ENCODE measurements around the gene OGFR.

Gene OGFR

GRCh38 chr20:62794007-62794724, 10.5 kb upstream of the OGFR start:
- TF ChIP-seq POLR2A (IDR thresholded peaks at IDR 0.05; ENCODE audit: extremely low read depth, insufficient read length) (peak; percentile 95), MYC (IDR thresholded peaks at IDR 0.05; ENCODE audit: low read depth, low read length) (peak; percentile 41; the same call in 1 of the 2 replicates)
- TF ChIP-seq, protein P1, sequence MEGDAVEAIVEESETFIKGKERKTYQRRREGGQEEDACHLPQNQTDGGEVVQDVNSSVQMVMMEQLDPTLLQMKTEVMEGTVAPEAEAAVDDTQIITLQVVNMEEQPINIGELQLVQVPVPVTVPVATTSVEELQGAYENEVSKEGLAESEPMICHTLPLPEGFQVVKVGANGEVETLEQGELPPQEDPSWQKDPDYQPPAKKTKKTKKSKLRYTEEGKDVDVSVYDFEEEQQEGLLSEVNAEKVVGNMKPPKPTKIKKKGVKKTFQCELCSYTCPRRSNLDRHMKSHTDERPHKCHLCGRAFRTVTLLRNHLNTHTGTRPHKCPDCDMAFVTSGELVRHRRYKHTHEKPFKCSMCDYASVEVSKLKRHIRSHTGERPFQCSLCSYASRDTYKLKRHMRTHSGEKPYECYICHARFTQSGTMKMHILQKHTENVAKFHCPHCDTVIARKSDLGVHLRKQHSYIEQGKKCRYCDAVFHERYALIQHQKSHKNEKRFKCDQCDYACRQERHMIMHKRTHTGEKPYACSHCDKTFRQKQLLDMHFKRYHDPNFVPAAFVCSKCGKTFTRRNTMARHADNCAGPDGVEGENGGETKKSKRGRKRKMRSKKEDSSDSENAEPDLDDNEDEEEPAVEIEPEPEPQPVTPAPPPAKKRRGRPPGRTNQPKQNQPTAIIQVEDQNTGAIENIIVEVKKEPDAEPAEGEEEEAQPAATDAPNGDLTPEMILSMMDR (IDR thresholded peaks at IDR 0.05; ENCODE audit: low read depth, low read length) = no peak
- DNase-seq (ENCODE audit: low read depth) = peak; percentile 99
- peak overlapping the region; percentile 71 for H3K4me3 ChIP-seq (ENCODE audit: low read depth, low read length)

DNA sequence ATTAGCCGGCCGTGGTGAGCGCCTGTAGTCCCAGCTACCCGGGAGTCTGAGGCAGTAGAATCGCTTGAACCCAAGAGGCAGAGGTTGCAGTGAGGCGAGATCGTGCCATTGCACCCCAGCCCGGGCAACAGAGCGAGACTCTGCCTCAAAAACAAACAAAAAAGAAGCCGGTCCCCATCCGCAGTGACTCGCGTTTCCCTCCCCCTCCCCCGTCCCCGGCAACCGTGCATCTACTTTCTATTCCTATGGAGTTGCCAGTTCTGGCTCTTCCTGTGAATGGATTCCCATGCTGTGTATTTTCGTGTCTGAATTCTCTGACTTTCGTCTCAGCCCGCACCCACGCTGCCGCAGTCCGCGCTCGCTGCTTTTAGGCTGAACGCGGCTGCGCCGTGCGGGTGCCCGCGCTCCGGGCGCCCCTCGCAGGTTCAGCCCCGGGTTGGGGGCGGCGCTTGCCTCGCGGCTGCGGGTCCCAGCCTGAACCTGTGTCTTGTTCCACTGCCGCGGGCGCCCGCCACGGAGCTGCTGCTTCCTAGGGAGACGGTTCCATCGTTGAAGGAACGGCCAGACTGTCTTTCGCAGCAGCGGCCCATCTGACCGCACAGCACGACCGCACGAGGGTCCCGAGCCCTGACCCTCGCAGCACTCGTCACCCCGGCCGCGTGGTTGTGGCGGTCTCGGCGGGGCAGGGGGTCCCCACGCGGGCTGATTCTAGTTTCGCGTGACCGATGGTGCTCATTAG, 9.4 kb upstream of the OGFR start:
- peak; percentile 67 for TF ChIP-seq MAX (IDR thresholded peaks at IDR 0.05; ENCODE audit: low read depth, low read length)
- TF ChIP-seq POLR2A (IDR thresholded peaks at IDR 0.05; ENCODE audit: extremely low read depth, insufficient read length) = peak; percentile 95
- peak; percentile 87 for TF ChIP-seq MYC (IDR thresholded peaks at IDR 0.05; ENCODE audit: low read depth, low read length)
- TF ChIP-seq, protein P1 (IDR thresholded peaks at IDR 0.05; ENCODE audit: low read depth, low read length) = no peak
- H3K4me3 ChIP-seq (ENCODE audit: low read depth, low read length) = peak overlapping the region; percentile 71
- peak; percentile 89 for DNase-seq (ENCODE audit: low read depth)

DNA sequence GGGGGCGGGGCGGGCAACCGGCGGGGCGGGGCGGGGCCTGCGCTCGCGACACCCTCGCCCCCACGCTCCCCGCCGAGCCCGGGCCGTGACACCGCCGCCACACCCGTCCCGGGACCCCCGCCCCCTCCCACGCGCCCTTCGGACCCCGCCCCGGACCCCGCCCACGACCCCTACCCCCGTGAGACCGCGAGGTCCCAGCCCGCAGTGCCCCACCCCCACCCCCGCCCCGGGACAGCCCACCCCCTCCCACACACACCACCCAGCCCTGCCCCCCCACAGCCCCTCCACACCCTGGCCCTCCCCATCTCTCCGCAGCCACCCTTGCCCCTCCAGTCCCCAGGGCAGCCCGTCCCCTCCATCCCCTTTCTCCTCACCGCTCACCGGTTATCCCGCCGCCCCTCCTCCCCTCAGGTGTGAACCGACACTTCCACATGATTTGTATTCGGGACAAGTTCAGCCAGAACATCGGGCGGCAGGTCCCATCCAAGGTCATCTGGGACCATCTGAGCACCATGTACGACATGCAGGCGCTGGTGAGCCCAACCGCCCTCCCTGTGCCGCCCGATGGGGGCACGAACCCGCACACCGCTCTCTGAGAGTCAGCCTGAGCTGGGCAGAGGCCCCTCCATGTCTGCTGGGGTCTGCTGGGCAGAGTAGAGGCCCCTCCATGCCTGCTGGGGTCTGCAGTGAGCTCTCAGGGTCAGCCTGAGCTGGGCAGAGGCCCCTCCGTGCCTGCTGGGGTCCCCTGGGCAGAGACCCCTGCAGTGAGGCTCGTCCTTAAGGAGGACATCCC, 7.7 kb upstream of the OGFR start:
- peak overlapping the region; percentile 59 for H3K4me3 ChIP-seq (ENCODE audit: low read depth, low read length)
- TF ChIP-seq, protein P1 (IDR thresholded peaks at IDR 0.05; ENCODE audit: low read depth, low read length) = no peak
- TF ChIP-seq POLR2A (IDR thresholded peaks at IDR 0.05; ENCODE audit: extremely low read depth, insufficient read length) (no peak), MYC (IDR thresholded peaks at IDR 0.05; ENCODE audit: low read depth, low read length) (no peak), MAX (IDR thresholded peaks at IDR 0.05; ENCODE audit: low read depth, low read length) (no peak)
- no peak for DNase-seq (ENCODE audit: low read depth)

- TF ChIP-seq POLR2A (IDR thresholded peaks at IDR 0.05; ENCODE audit: extremely low read depth, insufficient read length) = no peak
- no peak for TF ChIP-seq MAX (IDR thresholded peaks at IDR 0.05; ENCODE audit: low read depth, low read length)
- TF ChIP-seq, protein P1 (IDR thresholded peaks at IDR 0.05; ENCODE audit: low read depth, low read length) = no peak
- TF ChIP-seq MYC (IDR thresholded peaks at IDR 0.05; ENCODE audit: low read depth, low read length) = no peak
- no peak overlapping the region for H3K4me3 ChIP-seq (ENCODE audit: low read depth, low read length)
- no peak for DNase-seq (ENCODE audit: low read depth)
Observed at GRCh38 chr20:62797671-62798532, 6.7 kb upstream of the OGFR start.

GRCh38 chr20:62799036-62799435, 5.6 kb upstream of the OGFR start:
- DNase-seq (ENCODE audit: low read depth) = no peak
- TF ChIP-seq MAX (IDR thresholded peaks at IDR 0.05; ENCODE audit: low read depth, low read length) (no peak), POLR2A (IDR thresholded peaks at IDR 0.05; ENCODE audit: extremely low read depth, insufficient read length) (no peak), MYC (IDR thresholded peaks at IDR 0.05; ENCODE audit: low read depth, low read length) (no peak)
- TF ChIP-seq, protein P1 (IDR thresholded peaks at IDR 0.05; ENCODE audit: low read depth, low read length) = no peak

More at GRCh38 chr20:62799036-62799435, 5.6 kb upstream of the OGFR start:
- H3K4me3 ChIP-seq (ENCODE audit: low read depth, low read length) = no peak overlapping the region

All from NB4 (cell line).